Coronary artery (tissue), 2 donors: ENCODE data around the gene ZSWIM3.

Source experiments
- DNase-seq: peaks from one replicate; pipeline ENCODE4 v3.0.0-alpha.2; 2017; ENCODE audit warnings: low spot score
- H3K27ac ChIP-seq, 2 donors: fragments of 200-600 bp; sonication (generic); one replicate each; pipeline ENCODE4 v1.5.1; 2016 to 2019
- H3K4me3 ChIP-seq: fragments of 200-600 bp; sonication (generic); 2 replicates; pipeline ENCODE4 v1.5.1; 2016; ENCODE audit warnings: mild to moderate bottlenecking, moderate library complexity
- CTCF ChIP-seq: fragments of 200-600 bp; sonication (generic); IDR thresholded peaks from one replicate; pipeline ENCODE4 v1.5.1; 2019; ENCODE audit warnings: antibody characterized with exemption

Gene ZSWIM3

GRCh38 chr20:45904583-45905504 lies 47.4 kb downstream of the ZSWIM3 start:
- DNase-seq: no peak
- TF ChIP-seq CTCF: no peak
- Histone ChIP-seq H3K27ac (no peak overlapping the region), H3K4me3 (no peak overlapping the region)

GRCh38 chr20:45905505-45906079 lies 48.2 kb downstream of the ZSWIM3 start:
- Histone ChIP-seq H3K4me3 (no peak overlapping the region), H3K27ac (no peak overlapping the region)
- DNase-seq: no peak
- TF ChIP-seq CTCF: no peak

GRCh38 chr20:45907219-45907948 lies 50.0 kb downstream of the ZSWIM3 start:
- H3K4me3 ChIP-seq: no peak overlapping the region
- no peak for TF ChIP-seq CTCF
- DNase-seq: no peak
- no peak overlapping the region for H3K27ac ChIP-seq

GRCh38 chr20:45908084-45908483 lies 50.7 kb downstream of the ZSWIM3 start:
- Histone ChIP-seq H3K27ac (no peak overlapping the region), H3K4me3 (no peak overlapping the region)
- no peak for TF ChIP-seq CTCF

GRCh38 chr20:45909336-45909808 lies 52.0 kb downstream of the ZSWIM3 start:
- Histone ChIP-seq H3K27ac (peak overlapping the region in 1 of 2 donors; percentile 89), H3K4me3 (peak overlapping the region; percentile 74)
- no peak for TF ChIP-seq CTCF
- no peak for DNase-seq

More at GRCh38 chr20:45908084-45908483, 50.7 kb downstream of the ZSWIM3 start:
- DNase-seq: no peak

- TF ChIP-seq CTCF: no peak
- no peak for DNase-seq
- peak overlapping the region; percentile 74 for H3K4me3 ChIP-seq
- peak overlapping the region in 1 of 2 donors; percentile 89 for H3K27ac ChIP-seq
These were observed 52.6 kb downstream of the ZSWIM3 start for GRCh38 chr20:45909817-45910669.
